Lung (tissue), 16 donors: ENCODE data around the gene BCL6B. TPM values are rescaled to one million over a fixed set of nuclear protein-coding genes. Genes with fewer than 3 reads are reported as not detected.
A peak's percentile ranks its signal among the peaks of the same experiment; 100 is the strongest.
"Not testable (repeated sequence)": the region's sequence is repeated elsewhere in the genome, so short reads cannot be mapped to it uniquely, and the experiment has no call there.

Experiments
- ATAC-seq: fragments of 200-7000 bp; cut with Tn5 transposase; one replicate; pipeline ENCODE4 v1.9.1; 2020; ENCODE audit warnings: moderate number of reproducible peaks; ENCODE audit not compliant: insufficient read depth, low FRiP score
- DNase-seq, 3 donors: peaks; one replicate each; pipeline ENCODE4 v3.0.0-alpha.2; 2013 to 2017
- H3K27ac ChIP-seq, 2 donors: one replicate each; pipeline ENCODE4 v1.5.1; 2013; ENCODE audit warnings: mild to moderate bottlenecking in 2 of 2, moderate library complexity in 2 of 2, control low read depth in 1 of 2, inconsistent platforms in 1 of 2, low read depth in 1 of 2, low read length in 1 of 2
- H3K27me3 ChIP-seq, 3 donors: one replicate each; pipeline ENCODE4 v1.5.1; 2013; ENCODE audit warnings: low read length in 2 of 3; ENCODE audit not compliant: control insufficient read depth in 3 of 3, insufficient read depth in 3 of 3
- H3K36me3 ChIP-seq, 4 donors: one replicate each; pipeline ENCODE4 v1.5.1; 2013; ENCODE audit warnings: low read length in 4 of 4, mild to moderate bottlenecking in 1 of 4, moderate library complexity in 1 of 4; ENCODE audit not compliant: control insufficient read depth in 4 of 4, insufficient read depth in 4 of 4
- H3K4me1 ChIP-seq, 5 donors: one replicate each; pipeline ENCODE4 v1.5.1; 2013; ENCODE audit warnings: low read length in 5 of 5, mild to moderate bottlenecking in 2 of 5, moderate library complexity in 1 of 5; ENCODE audit not compliant: control insufficient read depth in 5 of 5, insufficient read depth in 5 of 5
- H3K4me3 ChIP-seq: one replicate; pipeline ENCODE4 v1.5.1; 2013; ENCODE audit warnings: mild to moderate bottlenecking, control low read depth, moderate library complexity
- H3K9ac ChIP-seq, 2 donors: one replicate each; pipeline ENCODE4 v1.5.1; 2013; ENCODE audit warnings: low read length in 2 of 2, control low read depth in 1 of 2; ENCODE audit not compliant: insufficient read depth in 1 of 2
- H3K9me3 ChIP-seq, 4 donors: one replicate each; pipeline ENCODE4 v1.5.1; 2013; ENCODE audit warnings: low read length in 3 of 4, mild to moderate bottlenecking in 1 of 4, moderate library complexity in 1 of 4; ENCODE audit not compliant: control insufficient read depth in 4 of 4, insufficient read depth in 3 of 4
- WGBS, 2 donors: extraction: QIAGEN DNeasy Blood & Tissue Kit; methylation state at CpG; one replicate each; pipeline ENCODE4 v1.1.7; 2013; 5-methylcytosine and 5-hydroxymethylcytosine counted together
- long read RNA-seq, 5 donors: transcript quantifications; one replicate each; lab custom pipeline, GENCODE V29; 2026
- polyA plus RNA-seq, 2 donors: library from polyadenylated mRNA; stranded (reverse); fragments of 200-250 nt; gene quantifications; one replicate each; pipeline ENCODE4 v1.2.1, GENCODE V29; 2013
- total RNA-seq, 2 donors: library from RNA; depleted of rRNA in 1 of 2; stranded (reverse); fragments of >200 nt in 1 of 2; gene quantifications; one replicate each; pipeline ENCODE4 v1.2.1, GENCODE V29; 2014 to 2021
- TF ChIP-seq, protein P1 (sequence below): IDR thresholded peaks from 2 replicates; pipeline ENCODE4 v1.5.1; 2012; ENCODE audit warnings: mild to moderate bottlenecking; ENCODE audit errors: control extremely low read depth, extremely low read depth
- donor health status: control.
- donor health status: control.
- donor health status: Bipolar disorder and iron deficiency.
- donor health status: healthy.
- donor health status: DM: yes; HTN: yes; CAD: no.

BCL6B gene, protein sequence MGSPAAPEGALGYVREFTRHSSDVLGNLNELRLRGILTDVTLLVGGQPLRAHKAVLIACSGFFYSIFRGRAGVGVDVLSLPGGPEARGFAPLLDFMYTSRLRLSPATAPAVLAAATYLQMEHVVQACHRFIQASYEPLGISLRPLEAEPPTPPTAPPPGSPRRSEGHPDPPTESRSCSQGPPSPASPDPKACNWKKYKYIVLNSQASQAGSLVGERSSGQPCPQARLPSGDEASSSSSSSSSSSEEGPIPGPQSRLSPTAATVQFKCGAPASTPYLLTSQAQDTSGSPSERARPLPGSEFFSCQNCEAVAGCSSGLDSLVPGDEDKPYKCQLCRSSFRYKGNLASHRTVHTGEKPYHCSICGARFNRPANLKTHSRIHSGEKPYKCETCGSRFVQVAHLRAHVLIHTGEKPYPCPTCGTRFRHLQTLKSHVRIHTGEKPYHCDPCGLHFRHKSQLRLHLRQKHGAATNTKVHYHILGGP
- total RNA-seq (10 to 100 TPM; 15.6 to 55.6 TPM), polyA plus RNA-seq (10 to 100 TPM; 14.5 to 15.4 TPM)
- long read RNA-seq, donor 1, partial matches to known transcripts: 0 of 2 reads
- long read RNA-seq, donor 1, other reads (novel, unspliced or antisense): 0 of 2 reads
- long read RNA-seq, donor 2: 0 reads
- long read RNA-seq, donor 3, partial matches to known transcripts: 0 of 1 reads
- long read RNA-seq, donor 3, other reads (novel, unspliced or antisense): 0 of 1 reads
- long read RNA-seq, donor 4, partial matches to known transcripts: 0 of 1 reads
- long read RNA-seq, donor 4, other reads (novel, unspliced or antisense): 0 of 1 reads
- long read RNA-seq, donor 5, partial matches to known transcripts: 0 of 4 reads
- long read RNA-seq, donor 5, other reads (novel, unspliced or antisense): 0 of 4 reads

DNA sequence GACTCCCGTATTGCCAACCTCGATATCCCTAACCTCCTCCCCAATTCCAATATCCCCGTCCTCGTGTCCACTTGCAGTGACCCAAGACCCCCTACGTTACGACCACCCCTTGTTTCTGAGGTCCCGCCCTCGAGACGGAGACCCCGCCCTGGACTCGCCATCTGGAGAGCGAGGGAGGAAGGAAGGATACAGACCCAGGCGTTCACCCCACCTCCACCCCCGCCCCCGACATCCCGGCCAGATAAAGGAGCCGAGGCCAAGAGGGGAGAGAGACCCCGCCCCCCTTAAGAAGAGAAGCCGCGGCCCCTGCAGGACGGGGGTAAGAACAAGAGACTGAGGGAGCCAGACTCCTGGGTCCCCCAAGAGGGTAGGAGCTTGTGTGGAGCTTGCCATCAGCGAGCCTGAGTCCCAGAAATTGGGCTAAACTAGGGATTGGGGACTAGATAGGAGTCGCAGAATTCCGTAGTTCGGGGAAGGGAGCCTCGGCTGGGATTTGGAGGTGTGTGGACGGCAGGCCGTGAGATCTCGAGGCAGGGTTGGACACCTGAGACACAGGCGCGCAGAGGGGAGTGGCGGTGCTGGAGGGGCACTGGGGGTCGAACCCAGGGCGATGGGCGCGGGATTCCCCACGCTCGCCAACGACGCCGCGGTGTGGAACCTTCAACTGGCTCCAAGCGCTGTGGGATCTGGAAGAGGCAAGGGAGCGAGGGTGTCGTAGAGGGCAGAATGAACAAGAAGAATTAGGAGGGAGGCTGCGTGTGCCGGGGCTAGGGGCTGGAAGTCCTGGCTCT is at the start of gene BCL6B:
Gene BCL6B (plus strand): TSS at position 270 of the 791 bp plus-strand sequence. CDS start 622 bp downstream, outside the sequence.
- 9 to 11% methylated on average over 46 to 47 of the region's 47 CpGs for WGBS, 2 donors
- no peaks in the 10 kb centered on the region for H3K9me3 ChIP-seq
- TF ChIP-seq, protein P1, sequence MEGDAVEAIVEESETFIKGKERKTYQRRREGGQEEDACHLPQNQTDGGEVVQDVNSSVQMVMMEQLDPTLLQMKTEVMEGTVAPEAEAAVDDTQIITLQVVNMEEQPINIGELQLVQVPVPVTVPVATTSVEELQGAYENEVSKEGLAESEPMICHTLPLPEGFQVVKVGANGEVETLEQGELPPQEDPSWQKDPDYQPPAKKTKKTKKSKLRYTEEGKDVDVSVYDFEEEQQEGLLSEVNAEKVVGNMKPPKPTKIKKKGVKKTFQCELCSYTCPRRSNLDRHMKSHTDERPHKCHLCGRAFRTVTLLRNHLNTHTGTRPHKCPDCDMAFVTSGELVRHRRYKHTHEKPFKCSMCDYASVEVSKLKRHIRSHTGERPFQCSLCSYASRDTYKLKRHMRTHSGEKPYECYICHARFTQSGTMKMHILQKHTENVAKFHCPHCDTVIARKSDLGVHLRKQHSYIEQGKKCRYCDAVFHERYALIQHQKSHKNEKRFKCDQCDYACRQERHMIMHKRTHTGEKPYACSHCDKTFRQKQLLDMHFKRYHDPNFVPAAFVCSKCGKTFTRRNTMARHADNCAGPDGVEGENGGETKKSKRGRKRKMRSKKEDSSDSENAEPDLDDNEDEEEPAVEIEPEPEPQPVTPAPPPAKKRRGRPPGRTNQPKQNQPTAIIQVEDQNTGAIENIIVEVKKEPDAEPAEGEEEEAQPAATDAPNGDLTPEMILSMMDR: no peak
- H3K9ac ChIP-seq: peak within 1 kb of the TSS in 1 of 2 donors; percentile 68
- H3K27ac ChIP-seq: peak within 1 kb of the TSS; percentile 86 to 88
- no peak for DNase-seq
- peak within 1 kb of the TSS; percentile 55 for H3K4me3 ChIP-seq
- H3K36me3 ChIP-seq: peaks cover 0 to 6% (median 0%) of the 10 kb centered on the region in 4 donors
- ATAC-seq: no peak
- peaks cover 0 to 18% (median 17%) of the 10 kb centered on the region in 3 donors for H3K27me3 ChIP-seq
- peaks cover 0 to 42% (median 8%) of the 10 kb centered on the region in 5 donors for H3K4me1 ChIP-seq

DNA sequence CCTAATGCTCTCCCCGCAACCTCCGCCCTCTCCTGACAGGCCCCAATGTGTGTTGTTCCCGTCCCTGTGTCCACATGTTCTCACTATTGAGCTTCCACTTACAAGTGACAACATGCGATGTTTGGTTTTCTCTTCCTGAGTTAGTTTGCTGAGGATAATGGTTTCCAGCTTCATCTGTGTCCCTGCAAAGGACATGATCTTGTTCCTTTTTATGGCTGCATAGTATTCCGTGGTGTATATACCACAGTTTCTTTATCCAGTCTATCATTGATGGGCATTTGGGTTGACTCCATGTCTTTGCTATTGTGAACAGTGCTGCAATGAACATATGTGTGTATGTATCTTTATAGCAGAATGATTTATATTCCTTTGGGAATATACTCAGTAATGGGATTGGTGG is 43.4 kb upstream of the BCL6B start:
- not testable (repeated sequence) for H3K9ac ChIP-seq, H3K9me3 ChIP-seq, H3K36me3 ChIP-seq, H3K27me3 ChIP-seq, DNase-seq, H3K4me3 ChIP-seq, H3K4me1 ChIP-seq, ATAC-seq, H3K27ac ChIP-seq
- WGBS, 2 donors: 93 to 97% methylated on average over 5 of the region's 5 CpGs

DNA sequence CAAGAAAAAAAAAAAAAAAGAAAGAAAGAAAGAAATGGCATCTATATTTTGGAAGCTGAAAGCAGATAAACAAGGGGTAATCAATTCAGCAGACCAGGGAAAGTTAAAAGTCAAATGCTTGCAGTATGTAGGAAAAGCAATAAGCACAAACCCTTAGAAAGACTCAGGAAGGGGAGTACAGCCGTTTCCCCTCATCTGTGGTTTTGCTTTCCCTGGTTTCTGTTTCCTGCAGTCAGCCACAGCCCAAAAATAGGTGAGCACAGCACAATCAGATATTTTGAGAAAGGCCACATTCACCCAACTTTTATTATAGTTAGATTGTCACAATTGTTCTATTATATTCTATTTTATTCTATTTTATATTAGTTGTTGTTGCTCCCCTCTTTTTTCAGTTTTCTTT is 41.4 kb upstream of the BCL6B start:
- no peaks in the 10 kb centered on the region for H3K36me3 ChIP-seq
- no peak for ATAC-seq
- H3K27me3 ChIP-seq: no peaks in the 10 kb centered on the region
- no peak overlapping the region for H3K9ac ChIP-seq
- no peaks in the 10 kb centered on the region for H3K9me3 ChIP-seq
- no peak overlapping the region for H3K4me3 ChIP-seq
- 14 to 51% methylated on average over 1 of the region's 1 CpG for WGBS, 2 donors
- DNase-seq: no peak
- TF ChIP-seq, protein P1: no peak
- H3K27ac ChIP-seq: no peak overlapping the region
- peaks cover 0 to 2% (median 0%) of the 10 kb centered on the region in 5 donors for H3K4me1 ChIP-seq
